HG02798 (cell line): Measurements from ENCODE around the gene TBC1D19.
"Not testable (repeated sequence)": the region's sequence is repeated elsewhere in the genome, so short reads cannot be mapped to it uniquely, and the experiment has no call there.

Experiments
- ATAC-seq: cut with Tn5 transposase; IDR thresholded peaks from one replicate; pipeline ENCODE4 v1.9.1; 2021; ENCODE audit warnings: mild to moderate bottlenecking; ENCODE audit not compliant: unreplicated experiment, poor library complexity

TBC1D19 gene, protein sequence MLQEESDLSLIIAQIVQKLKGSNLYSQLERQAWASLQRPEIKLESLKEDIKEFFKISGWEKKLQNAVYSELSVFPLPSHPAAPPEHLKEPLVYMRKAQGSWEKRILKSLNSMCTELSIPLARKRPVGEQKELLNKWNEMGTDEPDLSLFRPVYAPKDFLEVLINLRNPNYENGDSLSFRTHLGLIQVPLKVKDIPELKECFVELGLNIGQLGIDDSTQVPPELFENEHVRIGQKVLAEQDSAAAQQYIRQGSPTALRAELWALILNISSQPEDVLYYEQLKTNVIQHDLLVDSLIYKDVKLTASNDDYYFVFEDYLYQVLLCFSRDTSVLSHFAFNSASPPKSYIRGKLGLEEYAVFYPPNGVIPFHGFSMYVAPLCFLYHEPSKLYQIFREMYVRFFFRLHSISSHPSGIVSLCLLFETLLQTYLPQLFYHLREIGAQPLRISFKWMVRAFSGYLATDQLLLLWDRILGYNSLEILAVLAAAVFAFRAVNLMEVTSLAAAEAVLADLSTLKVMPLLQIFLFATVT

GRCh38 chr4:26583865-26584652, at the start of gene TBC1D19:
TSS of gene TBC1D19 (plus strand) at chr4:26584084. CDS start at chr4:26584194, 110 bp downstream.
- ATAC-seq, result peak; percentile 100

DNA sequence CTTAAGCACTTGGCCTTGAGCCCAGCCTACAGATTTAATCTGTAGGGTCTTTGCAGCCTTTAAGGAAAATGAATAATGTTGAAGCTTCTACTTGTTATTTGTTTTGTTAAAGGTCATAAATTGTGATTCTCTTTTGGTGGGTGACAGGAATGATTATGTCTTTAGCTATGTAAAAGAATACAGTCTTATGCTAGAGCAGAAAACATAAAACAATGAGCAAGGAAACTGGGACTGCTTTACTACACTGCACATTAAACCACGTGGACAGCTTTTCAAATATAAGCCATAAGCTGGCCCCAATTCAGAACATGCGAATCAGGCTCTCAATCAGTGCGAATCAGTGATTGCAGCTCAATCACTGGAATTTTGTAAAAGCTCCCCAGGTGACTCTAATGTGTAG, 40.9 kb upstream of the TBC1D19 start:
- no peak for ATAC-seq

DNA sequence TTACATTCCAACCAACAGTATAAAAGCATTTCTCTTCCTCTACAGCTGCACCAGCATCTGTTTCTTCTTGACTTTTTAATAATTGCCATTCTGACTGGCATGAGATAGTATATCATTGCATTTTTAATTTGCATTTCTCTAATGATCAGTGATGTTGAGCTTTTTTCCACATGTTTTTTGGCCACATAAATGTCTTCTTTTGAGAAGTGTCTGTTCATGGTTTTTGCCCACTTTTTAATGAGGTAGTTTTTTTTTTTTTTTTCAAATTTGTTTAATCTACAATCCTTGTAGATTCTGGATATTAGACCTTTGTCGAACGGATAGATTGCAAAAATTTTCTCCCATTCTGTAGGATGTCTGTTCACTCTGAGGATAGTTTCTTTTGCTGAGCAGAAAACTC, 39.5 kb upstream of the TBC1D19 start:
- no peak for ATAC-seq

- ATAC-seq, result not testable (repeated sequence)
Observed at GRCh38 chr4:26548379-26548778, 35.5 kb upstream of the TBC1D19 start.

GRCh38 chr4:26557164-26557563, 26.7 kb upstream of the TBC1D19 start:
- no peak for ATAC-seq

DNA sequence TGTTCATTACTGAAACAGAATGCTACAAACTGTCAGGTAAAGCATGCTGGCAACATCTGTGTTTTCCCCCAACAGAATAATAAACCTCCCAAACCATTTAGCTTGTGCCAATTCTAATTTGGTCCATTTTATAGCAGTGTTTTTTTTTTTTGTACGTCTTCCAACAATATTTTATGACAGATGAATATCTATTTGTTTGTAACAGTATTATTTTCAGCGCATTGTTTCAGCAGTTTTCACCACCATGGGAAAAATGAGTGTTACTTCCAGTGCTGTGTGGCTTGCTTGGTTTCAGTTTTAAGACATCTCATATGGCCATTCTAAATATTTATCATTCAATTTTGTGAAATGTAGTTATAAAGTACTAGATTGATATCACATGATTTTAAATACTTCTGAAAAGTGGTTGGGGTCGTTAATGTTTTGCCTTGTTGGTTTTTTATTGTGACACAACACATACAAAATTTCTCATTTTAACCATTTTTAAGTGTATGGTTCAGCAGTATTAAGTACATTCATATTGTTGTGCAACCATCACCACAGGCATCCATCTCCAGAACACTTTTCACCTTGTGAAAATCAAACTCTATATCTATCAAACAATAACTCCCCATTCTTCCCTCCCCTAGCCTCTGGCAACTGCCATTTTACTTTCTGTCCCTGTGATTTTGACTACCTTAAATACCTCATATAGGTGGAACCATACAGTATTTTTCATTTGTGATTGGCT, 25.6 kb upstream of the TBC1D19 start:
- no peak for ATAC-seq

- no peak for ATAC-seq
Observed at GRCh38 chr4:26566133-26566532, 17.8 kb upstream of the TBC1D19 start.

- no peak for ATAC-seq
Observed at GRCh38 chr4:26568446-26568994, 15.4 kb upstream of the TBC1D19 start.

- ATAC-seq, result no peak
Observed at GRCh38 chr4:26570596-26570995, 13.3 kb upstream of the TBC1D19 start.

GRCh38 chr4:26573389-26573794, 10.5 kb upstream of the TBC1D19 start:
- no peak for ATAC-seq

DNA sequence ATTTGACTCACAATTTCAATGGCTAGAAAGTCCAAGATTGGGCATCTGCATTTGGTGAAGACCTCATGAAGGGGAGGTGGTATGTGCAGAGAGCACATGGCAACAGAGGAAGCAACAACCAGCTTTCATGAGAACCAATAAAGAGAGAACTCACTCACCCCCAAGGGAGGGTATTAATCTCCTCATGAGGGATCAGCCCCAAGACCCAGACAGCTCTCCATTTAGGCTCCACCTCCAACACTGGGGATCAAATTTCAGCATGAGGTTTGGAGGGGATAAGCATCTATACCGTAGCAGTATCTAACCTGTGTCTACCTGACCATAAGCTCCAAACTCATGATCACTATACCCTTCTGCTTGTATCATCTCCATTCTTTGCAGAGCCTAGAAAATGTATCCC, 9.3 kb upstream of the TBC1D19 start:
- ATAC-seq, result no peak

DNA sequence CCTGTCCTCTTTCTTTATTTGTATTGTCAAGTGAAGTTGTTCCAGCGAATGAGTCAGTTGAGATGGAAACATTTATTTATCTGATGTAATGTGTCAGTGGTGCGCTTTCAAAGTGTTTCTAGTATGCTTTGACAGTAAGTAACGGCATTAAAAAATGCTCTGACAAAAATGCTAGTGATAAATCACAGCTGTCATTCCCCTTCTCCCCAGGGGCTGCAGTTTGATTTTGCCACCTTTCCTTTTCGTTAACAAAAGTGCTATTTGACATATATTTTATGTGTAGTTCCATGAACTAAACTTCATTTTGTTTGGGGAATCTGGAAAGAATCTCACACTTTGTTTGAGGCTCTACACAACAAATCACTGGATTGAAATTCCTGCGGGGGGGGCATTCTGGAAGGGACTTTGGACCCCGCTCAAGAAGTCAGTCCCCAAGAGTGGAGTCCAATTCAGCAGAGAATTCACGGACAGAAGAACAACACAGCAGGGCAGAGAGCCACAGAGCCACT, 7.6 kb upstream of the TBC1D19 start:
- ATAC-seq, result no peak

- no peak for ATAC-seq
Observed at GRCh38 chr4:26577066-26577465, 6.8 kb upstream of the TBC1D19 start.

- no peak for ATAC-seq
Observed at GRCh38 chr4:26579169-26579568, 4.7 kb upstream of the TBC1D19 start.

DNA sequence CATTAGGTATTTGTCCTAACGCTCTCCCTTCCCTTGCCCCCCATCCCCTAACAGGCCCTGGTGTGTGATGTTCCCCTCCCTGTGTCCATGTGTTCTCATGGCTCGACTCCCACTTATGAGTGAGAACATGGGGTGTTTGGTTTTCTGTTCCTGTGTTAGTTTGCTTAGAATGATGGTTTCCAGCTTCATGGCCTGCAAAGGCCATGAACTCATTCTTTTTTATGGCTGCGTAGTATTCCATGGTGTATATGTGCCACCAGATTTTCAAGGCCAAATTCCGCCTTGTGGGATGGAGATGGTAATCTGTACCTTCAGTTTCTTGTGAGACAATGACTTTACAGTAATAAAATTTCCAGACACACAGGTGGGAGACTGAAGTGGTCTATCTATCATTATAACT, 2.5 kb upstream of the TBC1D19 start:
- ATAC-seq, result not testable (repeated sequence)

DNA sequence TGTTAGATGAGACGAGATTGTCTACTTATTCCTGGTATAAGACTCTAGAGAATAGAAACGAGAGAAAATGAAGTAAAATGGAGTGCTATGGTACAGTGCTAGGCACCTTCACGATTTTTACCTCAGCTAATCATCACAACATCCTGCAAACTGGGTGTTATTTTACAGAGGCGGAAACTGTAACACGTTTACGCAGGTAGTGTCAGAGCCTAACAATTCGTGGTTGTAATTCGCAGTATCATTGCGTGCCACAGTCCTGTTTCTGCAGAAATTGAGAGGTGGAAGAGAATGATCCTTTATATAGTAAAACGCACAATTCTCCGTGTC, 383 bp upstream of the TBC1D19 start:
- peak; percentile 55 for ATAC-seq

GRCh38 chr4:26584725-26585124, 841 bp downstream of the TBC1D19 start:
- no peak for ATAC-seq

DNA sequence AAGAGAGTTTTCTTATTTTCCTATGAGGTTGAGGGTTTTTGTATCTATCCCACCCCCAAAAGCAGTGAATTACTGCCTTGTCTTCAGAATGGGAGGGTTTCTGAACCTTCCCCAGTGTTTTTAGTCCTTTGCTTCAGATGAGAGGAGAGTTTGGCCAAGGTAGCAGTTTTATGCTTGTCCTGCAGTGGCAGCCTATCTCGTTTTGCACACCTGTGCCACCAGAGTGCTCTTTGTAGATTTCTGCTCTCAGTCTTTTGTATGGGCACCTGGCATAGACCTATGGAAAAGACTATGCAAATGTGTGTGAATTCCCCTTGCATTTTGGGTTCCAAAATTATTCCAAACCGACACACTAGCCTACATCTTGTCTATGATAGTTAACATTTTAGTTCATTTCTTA, 5.8 kb downstream of the TBC1D19 start:
- no peak for ATAC-seq

GRCh38 chr4:26590639-26591038, 6.8 kb downstream of the TBC1D19 start:
- no peak for ATAC-seq

DNA sequence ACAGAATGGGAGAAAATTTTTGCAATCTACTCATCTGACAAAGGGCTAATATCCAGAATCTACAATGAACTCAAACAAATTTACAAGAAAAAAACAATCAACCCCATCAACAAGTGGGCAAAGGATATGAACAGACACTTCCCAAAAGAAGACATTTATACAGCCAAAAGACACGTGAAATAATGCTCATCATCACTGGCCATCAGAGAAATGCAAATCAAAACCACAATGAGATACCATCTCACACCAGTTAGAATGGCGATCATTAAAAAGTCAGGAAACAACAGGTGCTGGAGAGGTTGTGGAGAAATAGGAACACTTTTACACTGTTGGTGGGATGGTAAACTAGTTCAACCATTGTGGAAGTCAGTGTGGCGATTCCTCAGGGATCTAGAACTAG, 9.7 kb downstream of the TBC1D19 start:
- not testable (repeated sequence) for ATAC-seq
